A673 (cell line): ENCODE measurements around the gene ZFPL1. TPM values are rescaled to one million over a fixed set of nuclear protein-coding genes. Genes with fewer than 3 reads are reported as not detected.

Experiments
- BruUV-seq: library from RNA; stranded (reverse); fragments of 400-500 nt; replicated peaks from 2 replicates; lab custom pipeline; 2021; lab: Mats Ljungman, UMichigan
- CTCF ChIA-PET: fragments of 300-600 bp; sonication (Branson Sonifier 250); formaldehyde crosslinking; loops from one replicate; lab custom pipeline; 2022; ENCODE audit warnings: antibody characterized with exemption; lab: Charles Lee
- POLR2A ChIA-PET: fragments of 300-600 bp; sonication (Branson Sonifier 250); formaldehyde crosslinking; loops from one replicate; lab custom pipeline; 2022; ENCODE audit warnings: antibody characterized with exemption; ENCODE audit not compliant: low non-redundant PET; lab: Charles Lee
- DNase-seq: peaks from one replicate; pipeline ENCODE4 v3.0.0-alpha.2; 2015; ENCODE audit warnings: low spot score
- H3K27ac ChIP-seq: fragments of 200-600 bp; sonication (generic); 2 replicates; pipeline ENCODE4 v1.5.1; 2016; ENCODE audit warnings: mixed run types, low read depth, mild to moderate bottlenecking, mixed read lengths, antibody characterized with exemption, low read length; ENCODE audit not compliant: poor library complexity, severe bottlenecking
- H3K27me3 ChIP-seq: fragments of 200-600 bp; sonication (generic); replicated peaks from 2 replicates; pipeline ENCODE4 v1.6.1; 2017; ENCODE audit warnings: mixed run types, low read depth, mild to moderate bottlenecking, mixed read lengths, antibody characterized with exemption, low read length; ENCODE audit not compliant: insufficient read depth, poor library complexity
- H3K36me3 ChIP-seq: fragments of 200-600 bp; sonication (generic); 2 replicates; pipeline ENCODE4 v1.6.1; 2016; ENCODE audit warnings: mixed run types, mild to moderate bottlenecking, mixed read lengths, antibody characterized with exemption, low read length; ENCODE audit not compliant: insufficient read depth, poor library complexity, severe bottlenecking
- H3K4me1 ChIP-seq: fragments of 200-600 bp; sonication (generic); 2 replicates; pipeline ENCODE4 v1.6.1; 2017; ENCODE audit warnings: mixed run types, mild to moderate bottlenecking, mixed read lengths, antibody characterized with exemption, low read length; ENCODE audit not compliant: insufficient read depth, poor library complexity, severe bottlenecking
- H3K4me3 ChIP-seq: fragments of 200-600 bp; sonication (generic); 2 replicates; pipeline ENCODE4 v1.5.1; 2016; ENCODE audit warnings: low read depth, mixed run types, mild to moderate bottlenecking, mixed read lengths, low read length; ENCODE audit not compliant: poor library complexity, severe bottlenecking
- H3K9me3 ChIP-seq: fragments of 200-600 bp; sonication (generic); 2 replicates; pipeline ENCODE4 v1.6.1; 2016; ENCODE audit warnings: mixed run types, low read depth, mild to moderate bottlenecking, mixed read lengths, antibody characterized with exemption, low read length; ENCODE audit not compliant: poor library complexity, severe bottlenecking
- CTCF ChIP-seq: fragments of 300-800, 200-600 bp; sonication (generic); conservative IDR thresholded peaks from 2 replicates; pipeline ENCODE4 v1.5.1; 2017; ENCODE audit warnings: low read depth, mild to moderate bottlenecking, antibody characterized with exemption, low read length, moderate library complexity, mixed read lengths
- EZH2 ChIP-seq: fragments of 200-600 bp; sonication (generic); IDR thresholded peaks from 2 replicates; pipeline ENCODE4 v1.6.1; 2017; ENCODE audit warnings: borderline replicate concordance, low read depth, mild to moderate bottlenecking, mixed read lengths, antibody characterized with exemption, low read length; ENCODE audit not compliant: poor library complexity, severe bottlenecking
- intact Hi-C: fragments of 100-400 bp; cut with micrococcal nuclease; formaldehyde crosslinking; loops from one replicate; pipeline ENCODE4 v1.10.0; 2022; ENCODE audit not compliant: unreplicated experiment
- total RNA-seq: library from RNA; stranded (reverse); gene quantifications from 2 replicates; pipeline ENCODE4 v1.2.3, GENCODE V29; 2021

ZFPL1 gene
- total RNA-seq, 1 experiment from 2014 or later = 46.6 TPM

GRCh38 chr11:65127473-65128181, 43.6 kb downstream of the ZFPL1 start:
- Histone ChIP-seq H3K9me3 (no peaks in the 10 kb centered on the region), H3K27ac (no peak overlapping the region), H3K27me3 (no peaks in the 10 kb centered on the region), H3K36me3 (peaks cover 76% of the 10 kb centered on the region), H3K4me1 (no peaks in the 10 kb centered on the region), H3K4me3 (no peak overlapping the region)
- POLR2A ChIA-PET = no interaction called here
- TF ChIP-seq CTCF = no peak
- no peak for TF ChIP-seq EZH2
- CTCF ChIA-PET = no interaction called here
- no peak for DNase-seq
- BruUV-seq = no TSS peak
- intact Hi-C loops = no loop called here

DNA sequence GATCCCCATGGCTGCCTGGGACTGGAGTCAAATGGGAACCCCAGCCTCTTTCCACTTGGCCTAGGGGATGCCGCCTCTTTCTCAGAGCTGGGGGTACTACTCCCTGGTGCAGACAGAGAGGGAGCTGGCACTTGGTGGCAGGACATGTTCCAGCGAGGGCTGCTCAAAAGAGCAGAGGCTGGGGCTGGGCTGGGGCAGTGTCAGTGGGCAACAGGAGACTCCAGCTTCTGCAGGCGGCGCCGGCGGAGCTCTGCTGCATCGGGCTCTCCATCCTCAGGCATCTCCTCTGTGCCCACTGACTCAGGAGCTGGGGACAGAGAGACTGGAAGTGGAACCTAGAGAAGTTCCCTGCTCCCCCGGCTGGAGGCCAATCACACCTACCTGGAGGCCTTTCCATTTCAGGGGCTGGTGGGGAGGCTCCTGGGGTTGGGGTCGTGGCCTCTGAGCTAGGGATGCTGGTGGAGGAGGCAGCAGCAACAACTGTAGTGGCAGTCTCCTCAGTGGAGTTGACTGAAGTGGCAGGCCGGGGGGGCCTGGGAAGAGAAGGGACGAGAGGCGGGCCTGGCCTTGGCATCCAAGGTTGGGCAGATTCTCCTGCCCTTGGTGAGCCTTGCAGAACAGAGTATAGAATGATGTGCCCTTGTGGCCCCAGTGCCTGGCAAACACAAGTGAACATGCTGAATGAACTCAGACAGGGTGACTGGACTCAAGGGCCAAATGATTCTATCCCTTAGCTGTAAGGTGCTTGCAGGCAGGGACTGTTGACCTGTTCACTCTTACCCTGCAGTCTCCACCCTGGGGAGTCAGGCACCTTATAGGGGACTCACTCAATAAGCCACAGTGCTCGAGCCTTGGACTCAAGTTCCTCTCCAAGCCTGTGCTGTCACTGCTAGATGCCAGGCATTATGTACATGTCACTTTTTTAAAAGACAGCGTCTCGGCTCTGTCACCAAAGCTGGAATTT, 44.4 kb downstream of the ZFPL1 start:
- TF ChIP-seq EZH2 (no peak), CTCF (no peak)
- no peak overlapping the region for H3K4me3 ChIP-seq
- H3K9me3 ChIP-seq = no peaks in the 10 kb centered on the region
- ChIA-PET POLR2A (no interaction called here), CTCF (no interaction called here)
- no peak overlapping the region for H3K27ac ChIP-seq
- H3K27me3 ChIP-seq = no peaks in the 10 kb centered on the region
- H3K4me1 ChIP-seq = peaks cover 8% of the 10 kb centered on the region
- intact Hi-C loops = no loop called here
- BruUV-seq = no TSS peak
- DNase-seq = no peak
- H3K36me3 ChIP-seq = peaks cover 79% of the 10 kb centered on the region

DNA sequence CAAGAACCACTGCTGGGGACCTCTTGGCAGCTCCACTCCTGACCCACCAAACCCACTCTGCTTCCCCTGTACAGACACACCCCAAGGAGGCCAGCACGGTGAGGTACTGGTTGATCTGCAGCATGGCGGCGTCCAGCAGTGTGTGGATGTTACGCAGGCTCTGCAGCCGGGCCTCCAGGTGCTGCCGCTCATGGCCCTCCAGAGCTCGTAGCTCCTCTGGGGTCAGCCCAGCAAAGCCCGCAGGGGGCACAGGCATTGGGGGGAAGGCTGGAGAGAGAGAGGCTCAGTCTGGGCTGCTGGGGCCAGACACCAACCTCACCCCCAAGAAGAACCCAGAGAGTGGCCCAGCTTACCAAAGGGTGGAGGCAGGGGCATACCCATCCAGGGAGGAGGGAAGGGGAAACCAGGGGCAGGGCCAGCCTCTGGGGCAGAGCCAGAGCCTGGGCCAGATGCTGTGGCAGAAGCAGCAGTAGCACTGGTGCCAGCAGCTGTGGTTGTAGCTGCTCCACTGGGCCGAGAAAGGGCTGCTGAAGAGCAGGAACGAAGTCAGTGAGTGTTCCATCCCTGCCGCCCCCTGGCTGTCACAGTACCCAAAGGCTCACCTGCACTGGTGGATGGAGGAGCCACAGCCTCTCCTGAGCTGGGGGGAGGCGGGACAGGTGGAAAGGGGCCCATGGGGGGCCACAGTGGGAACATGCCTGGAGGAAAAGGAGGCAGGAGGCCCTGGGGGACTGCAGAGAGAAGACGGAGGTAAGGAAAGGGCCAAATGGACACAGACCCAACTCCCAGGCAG, 45.8 kb downstream of the ZFPL1 start:
- TF ChIP-seq EZH2 = no peak
- no peak for TF ChIP-seq CTCF
- intact Hi-C loops = no loop called here
- CTCF ChIA-PET = no interaction called here
- Histone ChIP-seq H3K9me3 (no peaks in the 10 kb centered on the region), H3K27me3 (no peaks in the 10 kb centered on the region), H3K36me3 (peaks cover 74% of the 10 kb centered on the region), H3K4me1 (peaks cover 9% of the 10 kb centered on the region), H3K4me3 (no peak overlapping the region), H3K27ac (no peak overlapping the region)
- POLR2A ChIA-PET = no interaction called here
- no peak for DNase-seq
- no TSS peak for BruUV-seq
